ENCODE data around the gene DTD2.
"Not testable (repeated sequence)": the region's sequence is repeated elsewhere in the genome, so short reads cannot be mapped to it uniquely, and the experiment has no call there.

The DTD2 gene

DNA sequence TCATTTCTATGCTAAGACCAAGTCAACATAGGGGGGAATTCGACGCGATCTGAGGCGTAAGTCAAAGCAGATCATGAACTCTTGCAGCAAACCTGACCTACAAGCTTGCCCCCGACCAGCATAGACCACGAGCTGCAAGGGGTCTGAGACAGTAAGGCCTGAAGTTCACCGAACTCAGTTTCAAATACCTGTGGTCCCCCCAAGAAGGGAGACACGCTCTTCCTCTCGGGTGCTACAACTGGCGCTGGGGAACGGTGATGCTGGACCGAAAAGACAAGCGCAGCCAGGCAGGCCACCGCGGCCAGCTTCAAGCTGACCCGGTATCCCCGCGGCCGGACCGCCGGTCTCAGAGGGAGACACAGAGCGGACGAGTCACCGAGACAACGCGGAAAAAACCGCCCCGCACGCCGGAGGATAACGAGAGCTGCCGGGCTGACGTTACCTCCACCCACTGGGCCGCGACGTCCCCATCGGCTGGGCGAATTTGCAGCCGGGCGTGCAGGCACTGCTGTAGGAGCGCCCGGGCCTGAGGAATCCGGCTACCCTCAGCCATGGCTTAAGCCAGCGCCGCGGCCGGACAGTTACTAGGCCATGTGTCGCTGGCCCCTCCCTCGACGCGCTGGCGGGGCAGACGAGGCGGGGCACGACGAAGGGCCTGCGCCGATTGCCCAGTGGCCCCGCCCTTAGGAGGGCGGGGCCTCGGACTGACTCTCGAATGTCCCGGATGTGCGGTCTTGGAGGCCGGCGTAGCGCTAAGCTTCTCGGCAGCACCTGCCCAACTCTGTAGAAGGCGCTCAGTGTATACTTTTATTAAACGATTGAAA is at the start of gene DTD2:
DTD2 (minus strand) TSS at position 666 of the 824 bp plus-strand sequence; CDS start at position 553, 113 bp downstream.
- peak within 1 kb of the TSS; percentile 61 to 95 (median 75) for H3K4me3 ChIP-seq
- H3K27ac ChIP-seq, result peak within 1 kb of the TSS; percentile 75 to 96 (median 91)

DNA sequence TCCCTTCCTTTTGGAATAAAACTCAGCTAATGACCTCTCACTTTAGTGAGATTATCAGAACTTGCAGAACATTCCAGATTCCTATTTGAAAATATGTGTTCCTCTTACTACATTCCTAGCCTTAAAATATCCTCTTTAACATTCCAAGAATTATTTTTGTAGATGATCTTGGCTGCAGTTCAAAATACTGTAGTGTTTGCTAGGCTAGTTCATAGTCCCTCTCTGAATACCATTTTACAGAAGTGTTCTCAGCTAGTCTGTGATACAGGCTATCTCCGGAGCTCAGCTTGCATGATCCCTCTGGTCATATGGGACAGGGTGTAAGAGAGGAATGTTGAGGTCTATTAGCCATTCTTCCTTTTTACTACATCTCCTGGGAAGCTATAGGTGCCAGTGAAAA is 48.1 kb upstream of the DTD2 start:
- no peak overlapping the region for H3K27ac ChIP-seq
- no peak overlapping the region for H3K4me3 ChIP-seq

DNA sequence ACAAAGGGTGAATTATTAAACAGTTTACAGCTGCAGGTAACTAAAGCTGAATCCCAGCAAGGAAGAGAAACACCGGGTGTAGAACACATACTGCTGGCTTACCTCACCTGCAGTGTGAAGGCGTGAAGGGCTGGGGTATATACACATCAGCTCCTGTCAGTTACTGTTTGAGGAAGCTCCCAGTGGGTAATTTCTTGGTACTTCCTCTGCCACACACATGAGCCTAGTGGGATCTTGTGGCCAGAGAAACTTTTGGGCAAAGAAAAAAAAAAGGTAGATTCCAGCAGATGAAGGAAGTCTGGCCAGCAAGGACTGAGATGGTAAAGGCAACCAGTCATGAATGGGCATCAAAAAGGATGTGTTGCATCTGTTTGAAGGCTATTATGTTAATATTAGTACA is 44.6 kb upstream of the DTD2 start:
- H3K4me3 ChIP-seq, result no peak overlapping the region
- H3K27ac ChIP-seq, result no peak overlapping the region

DNA sequence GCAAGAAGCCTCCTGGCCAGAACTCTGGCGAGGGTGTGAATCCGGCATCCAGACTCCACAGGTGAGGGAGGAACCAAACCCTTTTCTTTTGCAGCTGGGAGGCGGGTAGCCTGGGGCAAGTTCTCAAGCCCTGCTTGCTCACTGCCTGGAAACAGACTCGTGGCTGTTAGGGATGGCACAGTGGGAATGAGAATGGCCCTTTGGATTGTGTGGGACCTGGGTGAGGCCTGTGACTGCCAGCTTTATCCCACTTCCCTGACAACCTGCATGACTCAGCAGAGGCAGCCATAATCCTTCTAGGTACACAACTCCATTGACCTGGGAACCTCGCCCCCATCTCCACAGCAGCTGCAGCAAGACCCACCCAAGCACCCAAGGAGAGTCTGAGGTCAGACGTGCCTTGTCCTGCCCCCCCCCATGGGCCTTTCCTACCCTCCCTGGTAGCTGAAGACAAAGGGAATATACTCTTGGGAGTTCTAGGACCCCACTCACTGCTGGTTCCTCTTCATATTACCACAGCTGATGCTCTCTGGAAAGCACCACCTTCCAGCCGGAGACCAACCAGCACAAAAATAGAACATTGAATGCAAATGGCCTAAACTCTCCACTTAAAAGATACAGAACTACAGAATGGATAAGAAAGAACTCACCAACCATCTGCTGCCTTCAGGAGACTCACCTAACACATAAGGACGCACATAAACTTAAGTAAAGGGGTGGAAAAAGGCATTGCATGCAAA is 35.6 kb upstream of the DTD2 start:
- H3K27ac ChIP-seq, result no peak overlapping the region
- no peak overlapping the region for H3K4me3 ChIP-seq

DNA sequence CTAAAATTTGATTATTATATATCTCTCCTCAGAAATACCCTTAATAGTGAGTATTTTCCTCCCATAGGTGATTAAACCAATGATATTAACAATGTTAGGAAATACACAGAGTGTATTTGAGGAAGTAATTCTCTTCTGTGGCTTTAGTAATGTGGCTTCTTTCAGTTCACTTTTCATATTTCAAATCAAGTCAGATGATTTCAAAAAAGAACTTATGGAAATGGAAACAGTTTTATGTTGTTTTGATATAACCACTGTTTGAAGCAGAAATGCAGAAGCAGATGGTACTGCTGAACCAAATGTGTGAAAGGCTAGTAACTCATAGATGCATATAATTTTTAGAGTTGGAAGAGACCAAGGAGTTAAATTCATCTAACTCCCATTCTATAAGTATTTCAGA is 32.4 kb upstream of the DTD2 start:
- no peak overlapping the region for H3K4me3 ChIP-seq
- peak overlapping the region in 3 of 21 experiments; percentile 20 to 66 (median 55) for H3K27ac ChIP-seq

DNA sequence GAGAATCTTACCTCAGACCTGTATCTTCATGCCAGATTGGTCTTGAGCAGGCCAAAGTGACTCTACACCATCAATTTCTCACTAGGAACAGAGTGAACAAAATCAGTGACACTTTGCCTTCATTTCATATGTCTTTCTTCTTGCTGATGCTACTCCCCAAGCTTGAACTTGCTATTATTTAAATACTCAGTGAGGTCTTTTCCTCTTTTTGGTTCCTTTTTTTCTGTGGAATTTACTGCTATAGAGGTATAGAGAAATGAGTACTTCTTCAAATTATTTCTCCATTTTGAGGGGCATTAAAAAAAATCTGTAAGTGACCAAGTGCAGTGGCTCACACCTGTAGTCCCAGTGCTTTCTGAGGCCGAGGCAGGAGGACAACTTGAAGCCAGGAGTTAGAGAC is 30.6 kb upstream of the DTD2 start, which contains the start of gene GPR33:
GPR33 (minus strand) TSS at position 154 of the 400 bp plus-strand sequence. CDS start 4,074 bp downstream, outside the sequence.
- peak within 1 kb of the TSS in 2 of 21 experiments; percentile 16 to 37 for H3K27ac ChIP-seq
- no peak within 1 kb of the TSS for H3K4me3 ChIP-seq

DNA sequence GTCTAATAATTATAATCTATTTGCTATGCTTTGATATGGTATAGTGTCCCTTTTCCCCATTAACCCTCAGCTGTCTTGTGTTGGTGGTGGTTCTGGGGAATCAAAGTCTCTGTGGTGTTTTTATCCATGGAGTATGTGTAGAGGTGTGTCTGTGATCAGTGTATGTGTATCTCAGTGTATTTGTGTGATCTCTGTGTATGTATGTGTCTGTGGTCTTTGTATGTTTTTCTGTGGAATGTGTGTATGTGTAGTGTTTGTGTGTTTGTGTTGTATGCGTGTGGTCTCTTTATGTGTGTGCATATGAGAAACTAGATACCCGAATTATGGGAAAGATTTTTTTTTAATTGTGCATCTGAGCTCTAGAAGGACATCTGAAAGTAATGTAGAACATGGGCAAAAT is 29.5 kb upstream of the DTD2 start:
- H3K27ac ChIP-seq, result no peak overlapping the region
- H3K4me3 ChIP-seq, result no peak overlapping the region

DNA sequence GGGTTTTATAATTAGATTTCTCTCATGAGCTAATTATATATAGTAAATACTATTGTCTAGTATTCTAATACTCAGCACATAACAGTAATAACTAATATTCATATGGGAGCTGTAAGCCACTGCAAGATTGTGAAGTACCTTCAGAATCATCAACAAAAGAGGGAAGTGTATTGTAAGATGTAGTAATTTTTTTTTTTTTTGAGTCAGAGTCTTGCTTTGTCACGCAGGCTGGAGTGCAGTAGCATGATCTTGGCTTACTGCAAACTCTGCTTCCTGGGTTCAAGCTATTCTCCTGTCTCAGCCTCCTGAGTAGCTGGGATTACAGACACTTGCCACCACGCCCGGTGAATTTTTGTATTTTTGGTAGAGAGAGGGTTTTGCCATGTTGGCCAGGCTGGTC is 27.4 kb upstream of the DTD2 start:
- Histone ChIP-seq H3K27ac (no peak overlapping the region), H3K4me3 (no peak overlapping the region)

DNA sequence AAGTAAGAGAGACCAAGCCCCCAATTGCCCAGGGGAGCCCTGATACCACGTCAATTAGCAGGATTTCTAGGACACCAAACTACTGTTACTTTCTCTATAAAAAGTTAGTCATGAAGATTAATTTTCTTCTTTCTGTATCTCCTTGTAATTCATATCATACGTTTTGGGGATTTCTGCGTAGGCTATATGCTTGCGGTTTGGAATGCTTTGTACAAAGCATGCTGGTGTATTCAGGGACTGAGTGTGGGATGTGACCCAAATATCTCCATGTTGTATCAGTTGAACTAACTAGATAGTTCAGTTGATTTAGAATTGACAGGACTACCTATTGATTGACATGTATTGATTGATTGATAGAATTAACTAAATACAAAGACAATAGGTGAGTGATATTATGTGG is 22.9 kb upstream of the DTD2 start:
- no peak overlapping the region for H3K4me3 ChIP-seq
- no peak overlapping the region for H3K27ac ChIP-seq

DNA sequence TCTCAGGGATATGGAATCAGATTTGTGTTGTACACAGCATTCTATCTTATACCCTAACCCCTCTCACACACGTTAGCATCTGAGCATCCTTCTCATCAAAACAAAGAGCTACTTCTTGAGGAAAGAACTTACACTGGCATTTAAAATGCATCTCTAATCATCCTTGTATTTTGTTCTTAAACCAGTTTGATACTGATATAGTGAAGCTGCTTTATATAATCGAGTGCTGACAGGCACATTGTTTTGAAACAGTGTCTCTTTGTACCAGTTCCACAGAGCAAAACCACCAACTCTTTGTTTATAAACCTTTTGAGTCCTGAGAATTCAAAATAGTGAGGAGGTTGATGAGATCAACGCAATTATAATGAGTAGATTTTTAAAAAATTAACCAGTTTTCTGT is 21.7 kb upstream of the DTD2 start:
- H3K4me3 ChIP-seq, result no peak overlapping the region

DNA sequence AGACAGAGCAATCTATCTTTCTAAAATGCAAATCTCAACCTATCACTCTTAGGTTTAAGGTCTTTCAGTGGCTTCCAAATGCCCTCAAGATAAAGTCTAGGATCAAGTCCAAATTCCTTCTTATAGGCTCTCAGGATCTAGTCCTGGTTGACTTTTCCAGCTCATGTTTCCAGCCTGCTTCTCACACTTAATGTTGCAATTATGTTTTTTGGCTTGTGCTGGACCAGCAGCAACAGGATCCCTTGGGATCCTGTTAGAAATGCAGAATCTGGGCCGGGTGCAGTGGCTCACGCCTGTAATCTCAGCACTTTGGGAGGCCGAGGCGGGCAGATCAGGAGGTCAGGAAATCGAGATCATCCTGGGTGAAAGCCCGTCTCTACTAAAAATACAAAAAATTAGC is 19.9 kb upstream of the DTD2 start:
- Histone ChIP-seq H3K4me3 (no peak overlapping the region), H3K27ac (no peak overlapping the region)

More for the DNA sequence above, 21.7 kb upstream of the DTD2 start:
- no peak overlapping the region for H3K27ac ChIP-seq

DNA sequence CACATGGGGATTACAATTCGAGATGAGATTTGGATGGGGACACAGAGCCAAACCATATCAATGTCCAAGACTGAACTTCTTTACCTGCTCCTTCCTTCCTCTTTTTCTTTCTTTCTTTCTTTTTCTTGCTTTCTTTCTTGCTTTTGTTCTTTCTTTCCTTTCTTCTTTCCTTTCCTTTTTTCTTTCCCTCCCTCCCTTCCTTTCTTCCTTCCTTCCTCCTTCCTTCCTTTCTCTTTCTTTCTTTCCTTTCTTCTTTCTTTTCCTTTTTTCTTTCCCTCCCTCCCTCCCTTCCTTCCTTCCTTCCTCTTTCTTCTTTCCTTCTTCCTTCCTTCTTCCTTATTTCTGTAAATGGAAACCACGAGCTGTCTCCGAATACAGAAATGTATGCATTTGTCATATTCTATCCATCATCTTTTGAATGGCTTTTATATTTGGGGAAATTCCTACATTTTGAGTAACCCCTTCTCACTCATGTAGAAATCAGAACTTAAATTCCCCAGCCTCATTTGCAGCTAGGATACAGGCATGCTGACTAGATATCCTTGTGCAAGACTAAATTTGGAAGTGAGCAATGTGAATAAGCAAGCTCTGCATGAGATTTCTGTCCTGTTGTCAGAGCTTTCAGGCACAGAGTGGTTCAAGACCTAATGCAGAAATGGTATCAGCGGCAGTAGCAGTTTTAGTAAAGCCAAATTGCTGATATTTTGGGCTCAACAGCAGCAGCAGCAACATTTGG is 19.0 kb upstream of the DTD2 start:
- H3K4me3 ChIP-seq, result no peak overlapping the region
- H3K27ac ChIP-seq, result no peak overlapping the region

DNA sequence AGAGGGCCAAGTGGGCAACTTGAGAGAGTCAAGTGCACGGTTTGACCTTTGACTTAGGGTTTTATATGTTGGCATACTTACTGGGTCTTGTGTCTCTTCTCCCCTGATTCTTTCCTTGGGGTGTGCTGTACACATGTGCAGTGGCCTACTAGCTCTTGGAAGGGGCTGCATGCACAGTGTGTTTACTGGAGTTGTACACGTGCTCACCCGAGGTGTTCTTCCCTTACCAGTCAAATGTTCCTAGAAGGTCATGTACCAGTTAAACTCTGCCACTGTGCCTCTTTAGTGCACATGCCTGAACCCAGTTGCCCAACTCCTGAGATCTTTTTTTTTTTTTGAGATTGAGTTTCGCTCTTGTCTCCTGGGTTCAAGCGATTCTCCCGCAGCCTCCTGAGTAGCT is 9.2 kb upstream of the DTD2 start:
- Histone ChIP-seq H3K4me3 (no peak overlapping the region), H3K27ac (no peak overlapping the region)

DNA sequence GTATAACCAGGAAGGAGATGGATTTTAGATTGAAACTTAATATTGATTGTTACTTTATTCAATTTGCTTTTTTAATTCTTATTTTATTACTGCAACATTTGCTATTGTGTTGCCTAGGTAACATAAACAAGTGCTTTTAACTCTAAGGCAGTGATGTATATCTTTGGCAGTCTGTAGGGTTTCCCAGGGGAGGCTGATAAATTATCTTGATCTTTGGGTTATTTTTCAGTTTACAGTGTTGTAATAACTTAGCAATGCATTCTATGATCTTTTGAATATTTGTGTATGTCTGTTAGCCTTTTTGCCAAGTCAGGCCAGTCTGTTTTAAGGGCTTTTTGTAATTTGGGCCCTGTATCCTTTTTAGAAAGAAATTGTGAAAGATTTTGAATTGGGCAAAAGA is 7.8 kb upstream of the DTD2 start:
- Histone ChIP-seq H3K27ac (no peak overlapping the region), H3K4me3 (no peak overlapping the region)

DNA sequence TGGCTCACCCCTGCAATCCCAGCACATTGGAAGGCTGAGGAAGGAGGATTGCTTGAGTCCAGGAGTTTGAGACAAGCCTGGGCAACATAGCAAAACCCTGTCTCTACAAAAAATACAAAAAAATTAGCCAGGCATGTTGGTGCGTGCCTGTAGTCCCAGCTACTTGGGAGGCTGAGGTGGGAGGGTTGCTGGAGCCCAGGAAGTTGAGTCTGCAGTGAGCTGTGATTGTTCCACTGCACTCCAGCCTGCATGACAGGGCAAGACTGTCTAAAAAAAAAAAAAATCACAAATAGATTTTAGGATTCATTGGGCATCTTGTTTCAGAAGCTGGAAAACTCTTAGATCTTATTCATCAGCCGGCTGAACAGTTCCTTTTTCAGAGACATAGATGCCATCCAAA is 5.1 kb upstream of the DTD2 start:
- H3K4me3 ChIP-seq, result not testable (repeated sequence)
- peak overlapping the region in 1 of 21 experiments; percentile 21 for H3K27ac ChIP-seq

DNA sequence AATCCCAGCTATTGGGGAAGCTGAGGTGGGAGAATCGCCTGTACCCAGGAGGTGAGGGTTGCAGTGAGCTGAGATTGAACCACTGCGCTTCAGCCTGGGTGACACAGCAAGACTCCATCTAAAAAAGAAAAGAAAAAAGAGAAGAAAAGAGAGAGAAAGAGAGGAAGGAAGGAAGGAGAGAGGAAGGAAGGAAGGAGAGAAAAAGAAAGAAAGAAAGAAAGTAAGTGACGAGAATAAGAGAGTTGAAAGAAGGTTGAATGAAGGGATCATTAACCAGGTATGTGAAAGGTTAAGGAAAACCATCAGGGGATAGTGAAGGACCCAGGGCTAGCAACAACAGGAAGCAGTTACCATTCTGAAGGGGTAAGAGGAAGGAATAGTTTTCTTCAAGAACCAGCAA is 4.2 kb upstream of the DTD2 start:
- Histone ChIP-seq H3K27ac (no peak overlapping the region), H3K4me3 (no peak overlapping the region)

DNA sequence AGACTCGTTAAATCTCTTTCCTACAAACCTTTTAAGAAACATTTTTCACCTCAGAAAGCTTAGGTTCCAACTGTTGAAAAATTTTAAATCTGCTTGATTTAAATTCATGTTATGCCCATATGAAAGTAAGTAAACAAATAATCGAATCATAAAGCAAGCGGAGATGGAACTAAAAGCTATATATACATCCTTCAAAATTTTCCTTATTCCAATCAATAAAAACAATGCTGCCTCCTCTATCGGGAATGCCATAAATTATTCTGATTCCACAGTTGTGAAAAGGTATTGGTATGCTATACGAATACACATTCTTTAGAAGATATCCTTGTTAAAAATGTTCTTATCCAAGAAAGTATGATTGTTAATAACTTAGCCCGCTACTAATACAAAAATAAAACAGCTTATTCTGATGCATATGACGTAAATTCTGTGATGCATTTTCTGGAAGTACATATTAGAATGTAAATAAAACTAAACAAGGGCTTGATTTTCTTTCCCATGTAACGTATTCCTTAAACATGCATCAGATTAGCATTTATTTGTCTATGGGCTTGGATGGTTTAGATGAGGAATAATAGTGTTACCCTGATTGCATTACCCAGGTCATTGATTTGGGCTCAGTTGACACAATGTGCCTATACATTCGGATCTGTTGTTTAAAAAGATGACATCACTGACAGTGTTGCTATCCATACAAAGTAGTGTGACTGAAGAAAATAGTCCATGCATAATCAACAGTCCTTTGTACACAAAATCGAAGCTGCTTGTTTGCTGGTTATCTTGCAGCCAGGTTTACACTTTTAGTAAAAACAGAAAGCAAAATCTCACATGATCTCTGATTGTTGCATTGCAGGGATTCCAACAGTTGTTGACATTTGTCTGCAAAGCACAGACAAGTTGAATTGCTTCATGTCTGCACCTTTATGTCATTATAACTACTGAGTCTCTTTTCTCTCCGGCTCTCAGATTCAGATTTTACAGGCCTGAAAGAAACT is 656 bp upstream of the DTD2 start:
- Histone ChIP-seq H3K4me3 (peak overlapping the region; percentile 61 to 95 (median 75)), H3K27ac (peak overlapping the region in 18 of 21 experiments; percentile 75 to 96 (median 91))

DNA sequence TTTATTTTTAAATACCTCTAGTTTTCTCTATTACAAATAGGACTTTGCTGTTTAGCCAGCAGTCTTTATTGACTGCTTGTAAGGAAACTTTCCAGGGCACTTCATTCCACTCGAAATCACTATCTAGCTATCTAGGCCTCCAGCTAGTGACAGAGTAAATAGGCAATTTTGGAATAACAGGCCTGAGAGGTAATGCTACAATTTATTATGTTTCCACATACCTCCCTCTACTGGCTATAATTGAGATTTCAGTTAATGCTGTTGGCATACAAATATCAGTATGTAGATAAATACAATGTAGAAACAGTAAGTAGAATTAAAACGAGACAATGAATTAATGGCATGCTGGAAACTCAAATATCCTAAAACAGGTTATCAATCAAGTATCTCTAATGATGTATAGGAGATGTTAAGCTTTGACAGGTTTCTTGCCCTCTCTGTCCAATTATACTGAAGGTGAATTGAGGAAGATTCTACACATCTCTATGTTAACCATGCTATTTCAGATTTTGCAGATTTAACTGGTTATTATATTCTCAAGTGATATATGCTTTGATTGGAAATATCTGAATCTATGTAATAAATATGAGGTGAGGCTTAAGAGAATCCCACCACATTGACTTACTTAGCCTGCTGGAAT is 7.2 kb downstream of the DTD2 start:
- Histone ChIP-seq H3K4me3 (no peak overlapping the region), H3K27ac (no peak overlapping the region)

DNA sequence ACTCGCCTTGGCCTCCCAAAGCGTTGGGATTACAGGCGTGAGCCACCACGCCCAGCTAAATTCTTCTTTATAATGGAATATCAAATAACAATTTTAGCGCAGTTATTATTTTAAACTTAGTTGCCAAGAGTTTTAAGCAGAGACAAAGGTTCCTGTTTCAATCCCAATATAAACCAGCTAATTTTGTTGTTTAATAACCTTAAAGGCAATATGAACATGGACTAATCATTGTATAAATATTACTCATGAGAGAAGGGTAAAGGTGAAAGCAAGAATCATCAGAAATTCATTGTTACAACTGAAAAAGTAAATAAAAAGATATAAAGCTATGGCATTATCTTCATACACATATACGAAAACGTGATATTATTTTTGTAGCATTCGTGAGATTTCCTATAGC is 8.2 kb downstream of the DTD2 start:
- Histone ChIP-seq H3K27ac (no peak overlapping the region), H3K4me3 (no peak overlapping the region)
